GM20000 (cell line): ENCODE data around the gene CABP7.

ENCODE experiments used
- DNase-seq: peaks from one replicate; pipeline ENCODE4 v3.0.0; 2012; ENCODE audit warnings: low spot score
- CTCF ChIP-seq: IDR thresholded peaks from 2 replicates; pipeline ENCODE4 v1.5.1; 2012; ENCODE audit warnings: mild to moderate bottlenecking, control low read depth; ENCODE audit errors: extremely low read depth, missing control alignments

The CABP7 gene

GRCh38 chr22:29702931-29703501 is 16.8 kb upstream of the CABP7 start:
- no peak for DNase-seq
- TF ChIP-seq CTCF, result no peak

GRCh38 chr22:29703569-29704195 is 16.1 kb upstream of the CABP7 start:
- TF ChIP-seq CTCF, result no peak

DNA sequence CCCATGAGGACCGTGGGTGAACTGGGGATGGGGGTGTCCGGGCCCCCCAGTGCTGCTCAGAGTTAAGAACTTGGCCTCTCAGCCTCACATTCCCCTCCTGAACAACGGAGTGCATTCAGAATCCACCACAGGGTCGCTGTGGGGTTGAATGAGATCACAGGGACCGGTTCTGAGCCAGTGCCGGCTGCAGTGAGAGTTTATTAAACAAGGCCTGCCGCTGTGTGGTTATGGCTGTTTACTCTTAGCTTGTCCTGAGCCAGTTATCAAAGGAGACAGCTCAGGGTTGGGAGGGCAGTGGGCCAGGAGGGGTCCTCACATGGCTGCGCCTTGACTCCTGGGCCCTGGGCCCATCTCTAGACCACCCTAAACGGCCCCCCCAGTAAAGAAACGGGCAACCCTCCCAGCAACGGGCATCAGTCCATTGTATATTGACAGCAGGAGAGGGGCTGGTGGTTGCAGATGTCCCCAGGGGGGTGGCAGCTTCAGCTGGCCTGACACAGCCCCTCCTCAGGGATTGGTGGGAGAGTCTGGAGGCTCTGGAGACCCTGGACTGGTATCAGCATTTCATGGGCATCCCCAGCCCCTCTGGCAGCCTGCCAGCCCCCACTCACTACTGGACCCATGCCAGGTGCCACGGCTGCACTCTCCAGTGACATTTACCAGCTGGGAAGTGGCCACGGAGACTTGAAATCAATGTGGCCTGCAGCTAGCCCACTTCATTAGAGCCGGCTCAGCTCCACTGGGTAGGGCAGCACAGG is 15.1 kb upstream of the CABP7 start:
- no peak for DNase-seq

More at GRCh38 chr22:29703569-29704195, 16.1 kb upstream of the CABP7 start:
- no peak for DNase-seq

DNA sequence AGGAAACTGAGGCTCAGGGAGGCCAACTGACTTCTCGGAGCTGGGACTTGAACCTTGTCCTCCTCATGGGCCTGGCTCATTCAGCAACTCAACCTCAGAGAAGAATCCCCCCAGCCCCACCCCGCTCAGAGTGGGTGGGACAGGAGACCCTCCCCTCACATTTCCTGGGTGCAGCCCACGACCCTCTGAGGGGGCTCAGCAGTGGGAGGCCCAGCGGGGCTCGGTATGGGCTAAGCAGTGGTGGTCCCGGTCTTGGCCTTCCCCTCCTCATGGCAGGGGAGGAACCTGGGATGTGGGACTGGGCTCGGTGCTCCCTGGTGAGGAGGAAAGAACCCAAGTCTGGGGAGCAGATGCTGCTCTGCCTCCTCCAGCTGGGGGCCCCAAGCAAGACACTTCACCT is 14.2 kb upstream of the CABP7 start:
- DNase-seq, result no peak
- TF ChIP-seq CTCF, result no peak

More for the DNA sequence above, 15.1 kb upstream of the CABP7 start:
- no peak for TF ChIP-seq CTCF

DNA sequence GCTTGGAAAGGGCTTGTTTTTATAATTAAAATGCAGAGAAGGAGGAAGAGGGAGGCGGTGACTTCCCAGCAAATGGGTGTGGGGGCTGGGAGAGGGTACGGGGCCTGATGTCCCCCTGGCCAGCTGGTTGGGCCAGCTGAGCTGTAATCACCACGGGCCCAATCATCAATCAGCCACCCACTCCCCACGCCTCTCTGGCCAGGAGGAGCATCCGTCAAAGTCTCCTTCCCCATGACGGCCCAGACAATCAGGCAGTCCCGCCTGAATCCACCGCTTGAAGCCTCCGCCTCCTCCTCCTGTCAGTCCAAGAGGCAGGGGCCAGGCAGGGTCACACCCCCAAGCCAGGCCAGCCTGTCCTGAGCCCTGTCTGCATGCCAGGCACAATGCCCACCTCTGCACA is 13.3 kb upstream of the CABP7 start:
- no peak for DNase-seq
- TF ChIP-seq CTCF, result no peak

DNA sequence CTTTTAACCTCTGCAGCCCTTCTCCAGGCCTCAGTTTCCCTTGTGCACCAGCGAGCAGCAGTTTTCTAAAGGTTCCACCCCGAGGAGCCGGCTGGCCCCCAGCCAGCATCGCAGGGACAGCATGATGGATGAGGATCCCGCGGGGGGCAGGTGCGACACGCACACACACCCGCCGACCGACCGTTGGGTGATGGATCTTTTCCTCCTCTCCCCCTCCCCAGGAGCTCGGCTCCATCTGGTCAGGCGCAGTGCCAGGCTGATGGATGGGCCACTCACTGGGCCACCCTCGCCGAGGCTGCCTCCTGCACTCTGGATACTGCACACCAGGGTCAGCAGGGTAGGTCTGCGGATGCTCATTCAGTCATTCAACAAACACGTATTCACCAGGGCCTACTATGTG is 12.8 kb upstream of the CABP7 start:
- TF ChIP-seq CTCF, result no peak
- no peak for DNase-seq

DNA sequence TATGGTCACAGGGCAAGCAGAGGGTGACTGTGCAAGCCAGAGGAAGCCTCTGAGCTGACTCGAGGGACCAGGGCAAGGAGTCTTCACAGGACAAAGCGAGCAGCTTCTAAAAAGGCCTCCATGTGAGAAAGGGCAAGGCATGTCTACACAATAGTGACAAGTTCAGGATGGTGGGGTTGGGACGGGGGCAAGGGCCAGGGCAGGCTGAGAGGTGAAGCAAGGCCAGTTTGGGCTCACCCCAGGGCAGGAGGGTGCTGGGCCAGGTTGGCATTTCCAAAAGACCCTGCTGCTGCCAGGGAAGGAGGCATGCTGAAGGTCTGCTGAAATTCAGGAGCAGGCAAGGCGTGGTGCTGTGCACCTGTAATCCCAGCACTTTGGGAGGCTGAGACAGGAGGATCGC is 12.3 kb upstream of the CABP7 start:
- no peak for TF ChIP-seq CTCF
- no peak for DNase-seq
